GM21515 (cell line): ENCODE measurements around the gene SUOX.
"Not testable (repeated sequence)": the region's sequence is repeated elsewhere in the genome, so short reads cannot be mapped to it uniquely, and the experiment has no call there.

Source experiments
- ATAC-seq: cut with Tn5 transposase; IDR thresholded peaks from one replicate; pipeline ENCODE4 v1.9.1; 2021; ENCODE audit not compliant: unreplicated experiment

Gene SUOX

GRCh38 chr12:55996715-55997534, at the start of gene SUOX:
SUOX (plus strand) TSS chr12:55997276; CDS start chr12:56002222, 4,946 bp downstream.
- peak; percentile 98 for ATAC-seq

GRCh38 chr12:55955344-55955743, 41.7 kb upstream of the SUOX start:
- ATAC-seq: no peak

DNA sequence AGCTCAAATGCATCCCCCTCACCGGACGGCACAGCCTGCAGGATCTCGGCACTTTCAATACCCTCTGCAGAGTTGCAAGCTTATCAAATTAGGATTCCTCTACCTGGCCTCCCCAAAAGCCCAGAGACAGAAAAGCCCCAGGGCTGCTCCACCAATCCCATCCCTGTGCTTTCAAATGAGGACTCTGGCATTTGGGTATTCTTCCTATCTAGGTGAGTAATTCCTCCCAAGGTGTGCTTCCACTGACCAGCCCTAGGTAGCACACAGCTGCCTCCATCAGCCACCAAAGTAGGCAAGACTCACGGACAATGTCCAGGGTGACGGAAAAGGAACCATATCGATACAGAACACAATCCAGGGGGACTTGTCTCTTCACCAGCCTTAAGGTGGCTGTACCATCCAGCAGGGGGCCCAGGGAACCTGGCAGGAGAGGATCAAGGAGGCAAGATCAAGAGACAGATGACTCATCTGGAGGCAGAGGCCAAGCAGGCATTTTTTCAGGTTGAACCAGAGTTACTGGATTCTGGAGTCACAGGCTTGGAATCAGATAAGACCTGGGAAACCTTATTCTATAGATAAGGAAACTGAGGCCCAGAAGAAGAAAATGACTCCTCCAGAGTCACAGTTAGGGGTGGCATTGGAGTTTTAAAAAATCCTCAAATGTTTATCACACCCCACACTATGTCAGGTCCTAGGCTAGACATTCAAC, 41.1 kb upstream of the SUOX start:
- ATAC-seq: no peak

DNA sequence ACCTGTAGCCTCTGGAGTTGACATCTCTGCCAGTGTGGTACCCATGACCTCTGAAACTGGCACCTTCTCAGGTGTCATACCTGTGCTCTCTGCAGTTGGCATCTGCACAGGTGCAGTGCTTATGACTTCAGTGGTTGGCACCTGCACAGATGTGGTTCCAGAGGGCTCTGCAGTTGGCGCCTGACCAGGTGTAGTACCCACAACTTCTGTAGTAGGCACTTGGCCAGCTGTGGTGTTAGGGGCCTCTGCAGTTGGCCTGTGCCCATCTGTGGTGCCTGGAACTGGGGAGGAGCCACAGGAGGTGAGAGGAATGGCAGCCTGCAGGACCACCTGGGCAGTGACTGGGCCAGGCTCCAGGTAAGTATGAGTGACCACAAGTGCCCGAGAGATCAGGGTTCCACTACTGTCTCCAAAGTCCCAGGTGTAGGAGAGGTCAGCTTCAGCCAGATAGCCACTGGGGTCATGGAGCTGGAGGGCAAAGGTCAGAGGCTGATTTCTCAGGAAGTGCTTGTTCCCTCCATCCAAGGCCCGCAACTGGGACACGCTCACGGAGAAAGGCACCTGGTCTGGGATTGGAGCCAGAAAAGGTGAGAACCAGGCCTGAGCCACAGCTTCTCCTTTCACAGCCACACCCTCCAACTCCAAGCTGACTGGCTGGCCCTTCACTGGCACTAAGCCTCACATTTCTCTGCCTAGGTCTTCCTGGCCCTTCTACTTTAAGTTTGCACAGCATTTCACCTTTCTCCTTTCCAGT, 39.8 kb upstream of the SUOX start:
- ATAC-seq: no peak

GRCh38 chr12:55963760-55964159, 33.3 kb upstream of the SUOX start:
- ATAC-seq: no peak

GRCh38 chr12:55965240-55965639, 31.8 kb upstream of the SUOX start:
- ATAC-seq: no peak

GRCh38 chr12:55965941-55966407, 31.1 kb upstream of the SUOX start, which contains the start of gene PMEL:
PMEL (minus strand) TSS chr12:55966042; CDS start chr12:55966011, 31 bp downstream.
- no peak for ATAC-seq

DNA sequence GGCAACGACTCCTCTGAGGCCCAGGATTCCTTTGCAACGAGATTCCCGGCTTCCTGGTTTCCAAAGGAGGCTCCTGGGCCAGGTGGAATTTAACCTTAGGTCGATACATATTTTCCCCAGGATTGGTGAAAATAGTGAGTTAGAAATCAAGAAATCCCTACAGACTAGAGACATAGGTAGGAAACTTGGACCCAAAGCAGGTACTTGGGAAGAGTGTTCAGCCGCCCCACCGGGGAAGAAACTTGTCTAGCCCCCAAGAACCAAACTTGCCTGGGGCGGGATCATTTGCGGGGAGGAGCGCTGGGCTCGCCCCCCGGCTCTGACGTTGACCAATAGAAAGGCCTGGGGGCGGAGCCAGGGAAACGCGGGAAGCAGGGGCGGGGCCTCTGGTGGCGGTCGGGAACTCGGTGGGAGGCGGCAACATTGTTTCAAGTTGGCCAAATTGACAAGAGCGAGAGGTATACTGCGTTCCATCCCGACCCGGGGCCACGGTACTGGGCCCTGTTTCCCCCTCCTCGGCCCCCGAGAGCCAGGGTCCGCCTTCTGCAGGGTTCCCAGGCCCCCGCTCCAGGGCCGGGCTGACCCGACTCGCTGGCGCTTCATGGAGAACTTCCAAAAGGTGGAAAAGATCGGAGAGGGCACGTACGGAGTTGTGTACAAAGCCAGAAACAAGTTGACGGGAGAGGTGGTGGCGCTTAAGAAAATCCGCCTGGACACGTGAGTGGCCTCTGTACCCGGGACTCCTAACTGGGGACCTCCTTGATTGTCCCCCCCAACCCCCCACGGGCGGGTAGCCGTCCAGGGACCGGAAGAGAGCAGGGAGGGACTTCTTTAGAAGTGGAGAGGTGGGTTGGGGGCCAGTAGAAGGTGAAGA, 30.4 kb upstream of the SUOX start, which contains the start of gene CDK2:
Gene CDK2, plus strand, starts transcription at position 423 of the 874 bp plus-strand sequence. Its CDS starts 179 bp downstream, at position 602.
- peak; percentile 91 for ATAC-seq

DNA sequence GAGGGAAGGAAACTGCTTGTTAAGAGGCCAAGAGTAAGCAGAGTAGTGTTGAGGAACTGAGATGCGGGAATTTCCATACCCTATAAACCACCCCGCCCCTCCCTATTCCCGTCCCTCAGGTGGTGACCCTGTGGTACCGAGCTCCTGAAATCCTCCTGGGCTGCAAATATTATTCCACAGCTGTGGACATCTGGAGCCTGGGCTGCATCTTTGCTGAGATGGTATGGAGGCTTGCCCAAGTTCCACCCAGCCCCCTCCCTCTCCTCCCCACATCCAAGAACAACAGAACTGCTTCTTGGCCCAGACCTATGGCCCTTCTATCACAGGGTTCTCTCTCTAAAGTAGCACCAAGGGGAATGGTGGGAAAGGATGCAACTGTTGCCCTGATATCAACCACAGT, 27.7 kb upstream of the SUOX start:
- ATAC-seq: no peak

DNA sequence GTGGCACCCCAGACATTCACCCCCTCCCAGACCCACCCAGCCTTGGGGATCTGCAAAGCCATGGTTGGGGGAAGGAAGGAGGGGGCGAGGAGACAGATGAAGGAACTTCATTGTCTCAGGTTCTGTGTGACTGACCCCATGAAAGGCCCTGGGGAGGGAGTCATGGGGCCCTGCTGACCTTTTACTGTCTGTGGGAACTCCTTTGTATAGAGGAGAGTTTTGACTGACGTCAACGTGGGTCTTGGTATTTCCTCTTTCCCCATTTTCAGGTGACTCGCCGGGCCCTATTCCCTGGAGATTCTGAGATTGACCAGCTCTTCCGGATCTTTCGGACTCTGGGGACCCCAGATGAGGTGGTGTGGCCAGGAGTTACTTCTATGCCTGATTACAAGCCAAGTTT, 26.3 kb upstream of the SUOX start:
- ATAC-seq: no peak

- no peak for ATAC-seq
Measured at GRCh38 chr12:55972042-55972441, 25.0 kb upstream of the SUOX start.

DNA sequence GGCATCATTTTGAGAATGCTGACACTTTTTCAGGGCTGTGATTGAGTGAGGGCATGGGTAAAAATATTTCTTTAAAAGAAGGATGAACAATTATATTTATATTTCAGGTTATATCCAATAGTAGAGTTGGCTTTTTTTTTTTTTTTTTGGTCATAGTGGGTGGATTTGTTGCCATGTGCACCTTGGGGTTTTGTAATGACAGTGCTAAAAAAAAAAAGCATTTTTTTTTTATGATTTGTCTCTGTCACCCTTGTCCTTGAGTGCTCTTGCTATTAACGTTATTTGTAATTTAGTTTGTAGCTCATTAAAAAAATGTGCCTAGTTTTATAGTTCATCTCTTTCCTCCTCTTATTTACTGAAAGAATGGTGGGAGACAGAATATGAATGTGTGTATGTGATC, 24.6 kb upstream of the SUOX start:
- ATAC-seq: no peak

GRCh38 chr12:55972911-55973598, 24.0 kb upstream of the SUOX start:
- no peak for ATAC-seq

DNA sequence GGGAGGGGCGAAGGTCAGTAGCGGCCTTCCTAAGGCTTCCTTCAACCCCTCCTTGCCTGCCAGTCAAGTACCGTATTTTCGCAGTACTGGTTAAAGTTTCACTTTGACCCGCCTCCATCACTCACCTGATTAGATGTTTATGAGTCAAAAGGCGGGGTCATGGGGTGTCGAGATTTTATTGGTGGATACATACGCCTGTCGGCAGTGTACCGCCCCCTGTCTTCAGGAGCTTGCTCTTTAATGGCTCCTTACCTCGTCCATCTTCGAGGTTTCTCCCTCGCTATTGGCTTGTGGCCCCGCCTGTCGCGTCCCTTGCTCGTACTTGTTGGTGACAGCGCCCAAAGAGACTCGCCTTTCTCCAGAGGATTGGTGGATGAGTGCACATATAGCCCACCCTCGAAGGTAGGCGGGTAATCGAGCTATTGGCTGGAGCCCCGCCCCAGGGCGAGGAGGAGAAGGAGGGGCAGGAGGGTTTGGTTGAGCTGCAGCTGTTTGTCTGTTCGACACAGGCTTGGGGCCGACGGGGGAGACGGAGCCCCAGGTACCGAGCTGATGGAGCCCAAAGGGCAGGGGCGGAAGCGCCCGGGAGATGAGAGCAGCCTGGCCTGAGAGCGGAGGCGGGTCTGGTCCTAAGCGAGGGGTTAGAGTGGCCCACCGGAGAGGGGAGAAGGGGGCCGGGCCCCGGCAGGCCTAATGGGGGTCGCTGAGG, 23.3 kb upstream of the SUOX start, which contains the start of gene RAB5B:
Gene RAB5B, plus strand, starts transcription at position 480 of the 709 bp plus-strand sequence. CDS start 12,883 bp downstream, outside the sequence.
- peak; percentile 94 for ATAC-seq

DNA sequence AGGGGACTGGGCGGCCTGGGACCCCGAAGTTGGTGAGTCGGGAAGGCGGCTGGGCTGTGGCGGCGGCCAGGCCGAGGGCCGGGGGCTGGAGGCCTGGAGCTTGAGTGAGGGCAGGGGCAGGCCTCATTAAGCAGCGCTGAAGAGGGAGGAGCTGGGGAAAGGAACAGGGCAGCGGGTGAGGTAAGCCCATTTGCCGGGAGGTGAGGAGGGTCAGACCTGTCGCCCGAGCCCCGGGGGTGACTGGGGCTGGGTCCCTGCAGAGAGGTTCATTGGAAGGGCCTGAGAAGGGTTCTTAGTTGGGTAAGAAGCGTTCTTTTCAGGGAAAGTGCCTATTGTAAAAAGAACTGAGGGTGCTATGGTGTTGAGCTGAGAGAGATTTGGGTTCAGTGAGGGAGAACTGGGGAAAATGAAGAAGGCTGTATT, 22.8 kb upstream of the SUOX start:
- peak; percentile 11 for ATAC-seq

GRCh38 chr12:55978393-55978792, 18.7 kb upstream of the SUOX start:
- no peak for ATAC-seq

DNA sequence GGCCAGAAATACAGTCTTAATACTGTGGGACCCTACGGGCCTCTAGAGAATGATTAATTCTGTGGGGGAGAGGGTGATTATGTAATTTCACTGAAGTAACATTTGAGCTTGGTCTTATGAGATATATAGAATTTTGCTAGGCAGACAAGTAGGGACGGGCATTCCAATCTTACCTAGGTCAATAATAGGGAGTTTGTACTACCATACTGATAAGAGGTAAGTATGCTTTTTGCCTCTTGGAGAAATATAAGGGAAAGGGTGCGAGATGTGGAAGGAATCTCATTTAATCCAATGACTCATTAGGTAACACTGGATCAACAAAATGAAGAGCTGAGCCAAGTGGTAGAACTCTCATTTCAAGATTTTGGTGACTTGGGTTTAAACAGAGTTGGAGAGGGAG, 18.0 kb upstream of the SUOX start:
- ATAC-seq: no peak

- not testable (repeated sequence) for ATAC-seq
Measured at GRCh38 chr12:55981882-55982281, 15.2 kb upstream of the SUOX start.
